ENCODE results near the gene SCT. TPM values are rescaled to one million over a fixed set of nuclear protein-coding genes. Genes with fewer than 3 reads are reported as not detected.

The SCT gene
- total RNA-seq, result not detected in 2 replicates

GRCh38 chr11:626475-627307, at the start of gene SCT:
TSS of gene SCT (minus strand) at chr11:627181. CDS start at chr11:627143, 38 bp downstream.

GRCh38 chr11:636511-637332, 9.7 kb upstream of the SCT start, which contains the start of gene DRD4:
TSS of gene DRD4 (plus strand) at chr11:637269. CDS start at chr11:637305, 36 bp downstream.

GRCh38 chr11:624705-625635, 2.0 kb downstream of the SCT start, which contains the start of gene CDHR5:
TSS of gene CDHR5 (minus strand) at chr11:624955. CDS start at chr11:624902, 53 bp downstream.

GRCh38 chr11:615504-616319, 11.3 kb downstream of the SCT start, which contains the start of gene IRF7:
TSS of gene IRF7 (minus strand) at chr11:615950. CDS start at chr11:615364, 586 bp downstream.

Other genes with a start within 250 kb of the SCT start
- gene PKP3, start 233.0 kb downstream of the SCT start, total RNA-seq, result 0.68 and 3.5 TPM in 2 replicates
- gene SIGIRR, start 212.2 kb downstream of the SCT start, total RNA-seq, result 28.3 and 39.8 TPM in 2 replicates
- not detected in 2 replicates for gene ANO9, start 185.2 kb downstream of the SCT start, total RNA-seq
- gene PTDSS2, start 176.9 kb downstream of the SCT start, total RNA-seq, result 31.2 and 50.2 TPM in 2 replicates
- gene RNH1, start 119.9 kb downstream of the SCT start, total RNA-seq, result 338 and 400 TPM in 2 replicates
- 20.8 and 27.0 TPM in 2 replicates for gene HRAS, start 91.6 kb downstream of the SCT start, total RNA-seq
- 0.49 and 0.75 TPM in 2 replicates for gene LRRC56, start 89.7 kb downstream of the SCT start, total RNA-seq
- 0.44 and 1.7 TPM in 2 replicates for gene LMNTD2, start 66.4 kb downstream of the SCT start, total RNA-seq
- 1.8 and 5.1 TPM in 2 replicates for gene RASSF7, start 66.2 kb downstream of the SCT start, total RNA-seq
- 18.3 and 22.4 TPM in 2 replicates for gene PHRF1, start 50.7 kb downstream of the SCT start, total RNA-seq
- gene IRF7, start 11.2 kb downstream of the SCT start, total RNA-seq, result 11.3 and 14.7 TPM in 2 replicates
- gene CDHR5, start 2.2 kb downstream of the SCT start, total RNA-seq, result not detected in 2 replicates
- not detected in 2 replicates for gene DRD4, start 10.1 kb upstream of the SCT start, total RNA-seq
- 20.6 and 23.9 TPM in 2 replicates for gene DEAF1, start 68.0 kb upstream of the SCT start, total RNA-seq
- gene TMEM80, start 68.6 kb upstream of the SCT start, total RNA-seq, result 20.3 and 34.6 TPM in 2 replicates
- gene EPS8L2, start 79.0 kb upstream of the SCT start, total RNA-seq, result 11.7 and 15.0 TPM in 2 replicates
- 184 and 216 TPM in 2 replicates for gene TALDO1, start 120.3 kb upstream of the SCT start, total RNA-seq
- gene GATD1, start 150.3 kb upstream of the SCT start, total RNA-seq, result 15.9 and 16.6 TPM in 2 replicates
- gene CEND1, start 162.9 kb upstream of the SCT start, total RNA-seq, result 0.49 and 0.94 TPM in 2 replicates
- gene SLC25A22, start 171.1 kb upstream of the SCT start, total RNA-seq, result 15.4 and 34.4 TPM in 2 replicates
- gene PIDD1, start 178.1 kb upstream of the SCT start, total RNA-seq, result 6.1 and 9.3 TPM in 2 replicates
- gene RPLP2, start 182.8 kb upstream of the SCT start, total RNA-seq, result 563 and 660 TPM in 2 replicates
- gene PNPLA2, start 191.7 kb upstream of the SCT start, total RNA-seq, result 51.4 and 52.8 TPM in 2 replicates
- gene CRACR2B, start 200.7 kb upstream of the SCT start, total RNA-seq, result 1.1 and 1.7 TPM in 2 replicates
- gene CD151, start 205.8 kb upstream of the SCT start, total RNA-seq, result 286 and 398 TPM in 2 replicates
- gene POLR2L, start 215.3 kb upstream of the SCT start, total RNA-seq, result 77.8 and 107 TPM in 2 replicates
- gene TSPAN4, start 215.7 kb upstream of the SCT start, total RNA-seq, result 207 and 222 TPM in 2 replicates